HG03066 (cell line): ENCODE results near the gene HSF2BP.
A peak's percentile ranks its signal among the peaks of the same experiment; 100 is the strongest.
"Not testable (repeated sequence)": the region's sequence is repeated elsewhere in the genome, so short reads cannot be mapped to it uniquely, and the experiment has no call there.

ENCODE experiments used
- ATAC-seq: cut with Tn5 transposase; IDR thresholded peaks from one replicate; pipeline ENCODE4 v1.9.1; 2021; ENCODE audit warnings: low read depth; ENCODE audit not compliant: unreplicated experiment

The HSF2BP gene

GRCh38 chr21:43659136-43660000 is at the start of gene HSF2BP, which contains the start of gene RRP1B:
Gene HSF2BP (minus strand): TSS chr21:43659488. CDS start chr21:43658096, 1,392 bp downstream.
Gene RRP1B (plus strand): TSS chr21:43659560. CDS start chr21:43659665, 105 bp downstream.
- peak; percentile 72 for ATAC-seq

- ATAC-seq = no peak
Observed at GRCh38 chr21:43708745-43709381, 49.6 kb upstream of the HSF2BP start.

GRCh38 chr21:43707462-43707861 is 48.2 kb upstream of the HSF2BP start:
- no peak for ATAC-seq

GRCh38 chr21:43703035-43703880 is 44.0 kb upstream of the HSF2BP start:
- no peak for ATAC-seq

GRCh38 chr21:43702785-43703034 is 43.4 kb upstream of the HSF2BP start:
- no peak for ATAC-seq

GRCh38 chr21:43701936-43702784 is 42.9 kb upstream of the HSF2BP start:
- ATAC-seq = no peak

- ATAC-seq = no peak
Observed at GRCh38 chr21:43699933-43700599, 40.8 kb upstream of the HSF2BP start.

- not testable (repeated sequence) for ATAC-seq
Observed at GRCh38 chr21:43699492-43699777, 40.1 kb upstream of the HSF2BP start.

- no peak for ATAC-seq
Observed at GRCh38 chr21:43697758-43698643, 38.7 kb upstream of the HSF2BP start.

GRCh38 chr21:43696214-43696613 is 36.9 kb upstream of the HSF2BP start:
- ATAC-seq = no peak

- ATAC-seq = no peak
Observed at GRCh38 chr21:43694437-43695079, 35.3 kb upstream of the HSF2BP start.

- ATAC-seq = no peak
Observed at GRCh38 chr21:43693981-43694380, 34.7 kb upstream of the HSF2BP start.

GRCh38 chr21:43692949-43693348 is 33.7 kb upstream of the HSF2BP start:
- ATAC-seq = no peak

- no peak for ATAC-seq
Observed at GRCh38 chr21:43691801-43692200, 32.5 kb upstream of the HSF2BP start.

GRCh38 chr21:43691086-43691795 is 32.0 kb upstream of the HSF2BP start:
- no peak for ATAC-seq

- ATAC-seq = no peak
Observed at GRCh38 chr21:43690346-43690745, 31.1 kb upstream of the HSF2BP start.

GRCh38 chr21:43689556-43690337 is 30.5 kb upstream of the HSF2BP start:
- no peak for ATAC-seq
